ENCODE measurements around the gene TADA2B. TPM values are rescaled to one million over a fixed set of nuclear protein-coding genes. Genes with fewer than 3 reads are reported as not detected.

The TADA2B gene
- polyA plus RNA-seq, 4 donors = 13.5 to 20.8 (median 14.6) TPM

GRCh38 chr4:7026107-7026506, 17.1 kb upstream of the TADA2B start:
- Histone ChIP-seq H3K27me3 (ENCODE audit: control insufficient read depth in 3 of 3, insufficient read depth in 3 of 3, low read length in 3 of 3) (no peaks in the 10 kb centered on the region), H3K9me3 (ENCODE audit: control insufficient read depth in 2 of 2, insufficient read depth in 1 of 2, low read depth in 1 of 2, low read length in 1 of 2) (no peaks in the 10 kb centered on the region), H3K4me1 (ENCODE audit: control insufficient read depth in 3 of 3, insufficient read depth in 2 of 3, low read depth in 1 of 3, low read length in 2 of 3) (no peaks in the 10 kb centered on the region), H3K4me3 (ENCODE audit: low read depth in 1 of 3, low read length in 3 of 3) (no peak overlapping the region), H3K27ac (ENCODE audit: low read depth in 1 of 3, low read length in 2 of 3) (no peak overlapping the region), H3K36me3 (ENCODE audit: control insufficient read depth in 3 of 3, insufficient read depth in 2 of 3, low read depth in 1 of 3, low read length in 3 of 3) (peaks cover 4 to 87% (median 26%) of the 10 kb centered on the region in 3 donors)
- WGBS, 3 donors = 91 to 95% (median 94%) methylated on average over 9 of the region's 9 CpGs
- DNase-seq = no peak
- FAIRE-seq = no peak

- no peak for FAIRE-seq
- H3K4me1 ChIP-seq (ENCODE audit: control insufficient read depth in 3 of 3, insufficient read depth in 2 of 3, low read depth in 1 of 3, low read length in 2 of 3) = no peaks in the 10 kb centered on the region
- no peak for DNase-seq
- no peak overlapping the region for H3K27ac ChIP-seq (ENCODE audit: low read depth in 1 of 3, low read length in 2 of 3)
- no peak overlapping the region for H3K4me3 ChIP-seq (ENCODE audit: low read depth in 1 of 3, low read length in 3 of 3)
- WGBS, 3 donors = 93 to 96% (median 93%) methylated on average over 7 of the region's 7 CpGs
- H3K36me3 ChIP-seq (ENCODE audit: control insufficient read depth in 3 of 3, insufficient read depth in 2 of 3, low read depth in 1 of 3, low read length in 3 of 3) = peaks cover 7 to 88% (median 26%) of the 10 kb centered on the region in 3 donors
- no peaks in the 10 kb centered on the region for H3K27me3 ChIP-seq (ENCODE audit: control insufficient read depth in 3 of 3, insufficient read depth in 3 of 3, low read length in 3 of 3)
- H3K9me3 ChIP-seq (ENCODE audit: control insufficient read depth in 2 of 2, insufficient read depth in 1 of 2, low read depth in 1 of 2, low read length in 1 of 2) = no peaks in the 10 kb centered on the region
Measured at GRCh38 chr4:7027284-7027683, 15.9 kb upstream of the TADA2B start.

- no peak overlapping the region for H3K4me3 ChIP-seq (ENCODE audit: low read depth in 1 of 3, low read length in 3 of 3)
- H3K27ac ChIP-seq (ENCODE audit: low read depth in 1 of 3, low read length in 2 of 3) = no peak overlapping the region
- no peaks in the 10 kb centered on the region for H3K27me3 ChIP-seq (ENCODE audit: control insufficient read depth in 3 of 3, insufficient read depth in 3 of 3, low read length in 3 of 3)
- H3K4me1 ChIP-seq (ENCODE audit: control insufficient read depth in 3 of 3, insufficient read depth in 2 of 3, low read depth in 1 of 3, low read length in 2 of 3) = no peaks in the 10 kb centered on the region
- FAIRE-seq (no peak), DNase-seq (no peak)
- H3K36me3 ChIP-seq (ENCODE audit: control insufficient read depth in 3 of 3, insufficient read depth in 2 of 3, low read depth in 1 of 3, low read length in 3 of 3) = peaks cover 7 to 88% (median 27%) of the 10 kb centered on the region in 3 donors
- WGBS, 3 donors = 84 to 88% (median 87%) methylated on average over 5 of the region's 5 CpGs
- no peaks in the 10 kb centered on the region for H3K9me3 ChIP-seq (ENCODE audit: control insufficient read depth in 2 of 2, insufficient read depth in 1 of 2, low read depth in 1 of 2, low read length in 1 of 2)
Measured at GRCh38 chr4:7027913-7028312, 15.3 kb upstream of the TADA2B start.

GRCh38 chr4:7029212-7029611, 14.0 kb upstream of the TADA2B start:
- Histone ChIP-seq H3K4me1 (ENCODE audit: control insufficient read depth in 3 of 3, insufficient read depth in 2 of 3, low read depth in 1 of 3, low read length in 2 of 3) (no peaks in the 10 kb centered on the region), H3K4me3 (ENCODE audit: low read depth in 1 of 3, low read length in 3 of 3) (no peak overlapping the region), H3K36me3 (ENCODE audit: control insufficient read depth in 3 of 3, insufficient read depth in 2 of 3, low read depth in 1 of 3, low read length in 3 of 3) (peaks cover 5 to 83% (median 21%) of the 10 kb centered on the region in 3 donors), H3K27ac (ENCODE audit: low read depth in 1 of 3, low read length in 2 of 3) (no peak overlapping the region), H3K9me3 (ENCODE audit: control insufficient read depth in 2 of 2, insufficient read depth in 1 of 2, low read depth in 1 of 2, low read length in 1 of 2) (no peaks in the 10 kb centered on the region), H3K27me3 (ENCODE audit: control insufficient read depth in 3 of 3, insufficient read depth in 3 of 3, low read length in 3 of 3) (no peaks in the 10 kb centered on the region)
- DNase-seq (no peak), FAIRE-seq (no peak)
- 81 to 92% (median 88%) methylated on average over 12 of the region's 12 CpGs for WGBS, 3 donors

GRCh38 chr4:7029921-7030320, 13.3 kb upstream of the TADA2B start:
- FAIRE-seq = no peak
- H3K4me3 ChIP-seq (ENCODE audit: low read depth in 1 of 3, low read length in 3 of 3) = no peak overlapping the region
- DNase-seq = no peak
- no peaks in the 10 kb centered on the region for H3K4me1 ChIP-seq (ENCODE audit: control insufficient read depth in 3 of 3, insufficient read depth in 2 of 3, low read depth in 1 of 3, low read length in 2 of 3)
- H3K27me3 ChIP-seq (ENCODE audit: control insufficient read depth in 3 of 3, insufficient read depth in 3 of 3, low read length in 3 of 3) = no peaks in the 10 kb centered on the region
- H3K27ac ChIP-seq (ENCODE audit: low read depth in 1 of 3, low read length in 2 of 3) = no peak overlapping the region
- no peaks in the 10 kb centered on the region for H3K9me3 ChIP-seq (ENCODE audit: control insufficient read depth in 2 of 2, insufficient read depth in 1 of 2, low read depth in 1 of 2, low read length in 1 of 2)
- H3K36me3 ChIP-seq (ENCODE audit: control insufficient read depth in 3 of 3, insufficient read depth in 2 of 3, low read depth in 1 of 3, low read length in 3 of 3) = peaks cover 5 to 76% (median 21%) of the 10 kb centered on the region in 3 donors
- 94 to 98% (median 97%) methylated on average over 10 of the region's 10 CpGs for WGBS, 3 donors

- 91 to 98% (median 95%) methylated on average over 10 of the region's 10 CpGs for WGBS, 3 donors
- Histone ChIP-seq H3K27me3 (ENCODE audit: control insufficient read depth in 3 of 3, insufficient read depth in 3 of 3, low read length in 3 of 3) (no peaks in the 10 kb centered on the region), H3K36me3 (ENCODE audit: control insufficient read depth in 3 of 3, insufficient read depth in 2 of 3, low read depth in 1 of 3, low read length in 3 of 3) (peaks cover 5 to 67% (median 19%) of the 10 kb centered on the region in 3 donors), H3K27ac (ENCODE audit: low read depth in 1 of 3, low read length in 2 of 3) (no peak overlapping the region), H3K4me1 (ENCODE audit: control insufficient read depth in 3 of 3, insufficient read depth in 2 of 3, low read depth in 1 of 3, low read length in 2 of 3) (no peaks in the 10 kb centered on the region), H3K9me3 (ENCODE audit: control insufficient read depth in 2 of 2, insufficient read depth in 1 of 2, low read depth in 1 of 2, low read length in 1 of 2) (no peaks in the 10 kb centered on the region), H3K4me3 (ENCODE audit: low read depth in 1 of 3, low read length in 3 of 3) (no peak overlapping the region)
- no peak for FAIRE-seq
- no peak for DNase-seq
Measured at GRCh38 chr4:7030856-7031255, 12.3 kb upstream of the TADA2B start.

GRCh38 chr4:7031558-7032449, 11.4 kb upstream of the TADA2B start:
- no peak for DNase-seq
- Histone ChIP-seq H3K27me3 (ENCODE audit: control insufficient read depth in 3 of 3, insufficient read depth in 3 of 3, low read length in 3 of 3) (no peaks in the 10 kb centered on the region), H3K4me1 (ENCODE audit: control insufficient read depth in 3 of 3, insufficient read depth in 2 of 3, low read depth in 1 of 3, low read length in 2 of 3) (no peaks in the 10 kb centered on the region), H3K36me3 (ENCODE audit: control insufficient read depth in 3 of 3, insufficient read depth in 2 of 3, low read depth in 1 of 3, low read length in 3 of 3) (peaks cover 5 to 59% (median 16%) of the 10 kb centered on the region in 3 donors), H3K27ac (ENCODE audit: low read depth in 1 of 3, low read length in 2 of 3) (no peak overlapping the region), H3K4me3 (ENCODE audit: low read depth in 1 of 3, low read length in 3 of 3) (no peak overlapping the region), H3K9me3 (ENCODE audit: control insufficient read depth in 2 of 2, insufficient read depth in 1 of 2, low read depth in 1 of 2, low read length in 1 of 2) (no peaks in the 10 kb centered on the region)
- no peak for FAIRE-seq
- WGBS, 3 donors = 80 to 88% (median 84%) methylated on average over 35 of the region's 35 CpGs

GRCh38 chr4:7032596-7032995, 10.6 kb upstream of the TADA2B start:
- H3K36me3 ChIP-seq (ENCODE audit: control insufficient read depth in 3 of 3, insufficient read depth in 2 of 3, low read depth in 1 of 3, low read length in 3 of 3) = peaks cover 5 to 52% (median 16%) of the 10 kb centered on the region in 3 donors
- 85 to 87% (median 86%) methylated on average over 8 of the region's 8 CpGs for WGBS, 3 donors

More at GRCh38 chr4:7032596-7032995, 10.6 kb upstream of the TADA2B start:
- Histone ChIP-seq H3K27ac (ENCODE audit: low read depth in 1 of 3, low read length in 2 of 3) (no peak overlapping the region), H3K4me1 (ENCODE audit: control insufficient read depth in 3 of 3, insufficient read depth in 2 of 3, low read depth in 1 of 3, low read length in 2 of 3) (no peaks in the 10 kb centered on the region), H3K9me3 (ENCODE audit: control insufficient read depth in 2 of 2, insufficient read depth in 1 of 2, low read depth in 1 of 2, low read length in 1 of 2) (no peaks in the 10 kb centered on the region), H3K4me3 (ENCODE audit: low read depth in 1 of 3, low read length in 3 of 3) (no peak overlapping the region), H3K27me3 (ENCODE audit: control insufficient read depth in 3 of 3, insufficient read depth in 3 of 3, low read length in 3 of 3) (no peaks in the 10 kb centered on the region)
- DNase-seq (no peak), FAIRE-seq (no peak)
